Sigmoid colon (tissue), 3 donors: ENCODE measurements around the gene MCF2L.

Experiments
- CTCF ChIP-seq, 4 experiments: fragments of 450-650 bp in 3 of 4; fragments of 200-600 bp in 1 of 4; IDR thresholded peaks; one replicate each; pipeline ENCODE4 v1.5.1; 2016 to 2019; ENCODE audit warnings: antibody characterized with exemption in 4 of 4, mild to moderate bottlenecking in 3 of 4, moderate library complexity in 2 of 4
- POLR2A ChIP-seq, 2 donors: fragments of 450-650 bp; IDR thresholded peaks; one replicate each; pipeline ENCODE4 v1.6.1; 2016; ENCODE audit warnings: antibody characterized with exemption in 2 of 2, mild to moderate bottlenecking in 2 of 2, moderate library complexity in 2 of 2

DNA sequence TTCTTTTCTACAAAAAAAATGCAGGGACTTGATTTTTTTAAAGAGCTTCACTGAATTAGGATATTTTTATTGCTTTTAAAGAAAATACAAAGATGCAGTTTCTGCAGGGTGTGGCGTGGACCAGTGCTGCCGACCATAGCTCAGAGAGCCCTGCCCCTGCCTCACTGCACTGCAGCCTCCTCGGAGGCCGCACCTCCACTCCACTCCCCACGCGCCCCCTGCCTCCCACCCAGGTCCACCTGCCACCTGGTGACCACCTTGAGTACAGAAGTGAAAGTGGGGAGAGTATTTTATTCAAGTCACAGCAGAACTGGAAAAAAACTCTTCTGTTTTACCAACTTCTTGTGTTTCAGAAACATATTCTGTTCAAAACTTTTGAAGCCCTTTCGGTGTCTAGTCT lies 128.6 kb downstream of the MCF2L start:
- TF ChIP-seq CTCF (IDR thresholded peaks at IDR 0.05) (no peak), POLR2A (IDR thresholded peaks at IDR 0.05) (no peak)
